Activated B cell treated with CpG ODN at 0.5 μM for 24 hours (primary cell): ENCODE data around the gene MPV17. TPM values are rescaled to one million over a fixed set of nuclear protein-coding genes. Genes with fewer than 3 reads are reported as not detected.

ENCODE experiments used
- ATAC-seq: fragments of 200-7000 bp; cut with Tn5 transposase; one replicate; pipeline ENCODE4 v1.10.0; 2021; ENCODE audit warnings: low read depth, mild to moderate bottlenecking, moderate library complexity
- CTCF ChIA-PET: fragments of 350-600 bp; sonication (Branson Sonifier 250); formaldehyde crosslinking; loops from one replicate; lab custom pipeline; 2021; ENCODE audit warnings: antibody characterized with exemption; lab: Charles Lee
- POLR2A ChIA-PET: fragments of 350-600 bp; sonication (Branson Sonifier 250); formaldehyde crosslinking; loops from one replicate; lab custom pipeline; 2021; ENCODE audit warnings: antibody characterized with exemption; lab: Charles Lee
- DNase-seq: peaks from one replicate; pipeline ENCODE4 v3.0.0; 2022
- H3K27ac Mint-ChIP-seq: one replicate; pipeline ENCODE4 v1.8.0; 2020; ENCODE audit warnings: mixed read lengths
- H3K27me3 Mint-ChIP-seq: one replicate; pipeline ENCODE4 v1.8.0; 2021; ENCODE audit warnings: mixed read lengths
- H3K36me3 Mint-ChIP-seq: one replicate; pipeline ENCODE4 v1.8.0; 2021; ENCODE audit warnings: low read depth, mixed read lengths
- H3K4me1 Mint-ChIP-seq: one replicate; pipeline ENCODE4 v1.8.0; 2021; ENCODE audit warnings: mixed read lengths
- H3K4me3 Mint-ChIP-seq: one replicate; pipeline ENCODE4 v1.8.0; 2020; ENCODE audit warnings: mild to moderate bottlenecking, mixed read lengths
- H3K9me3 Mint-ChIP-seq: one replicate; pipeline ENCODE4 v1.8.0; 2020; ENCODE audit warnings: mixed read lengths
- CTCF ChIP-seq: fragments of 200-600 bp; IDR thresholded peaks from one replicate; pipeline ENCODE4 v1.8.0; 2022; ENCODE audit warnings: antibody characterized with exemption, mild to moderate bottlenecking
- intact Hi-C: fragments of 100-400 bp; cut with micrococcal nuclease; formaldehyde crosslinking; loops from one replicate; pipeline ENCODE4 v1.15.1; 2024
- total RNA-seq: library from RNA; stranded (reverse); gene quantifications from 2 replicates; pipeline ENCODE4 v1.2.3, GENCODE V29; 2022

MPV17 gene
- total RNA-seq, 1 donor from 2014 or later, result 98.3 TPM

GRCh38 chr2:27261926-27262298 lies 61.0 kb downstream of the MPV17 start:
- intact Hi-C loops, result no loop called here
- no peak overlapping the region for H3K27ac Mint-ChIP-seq
- H3K9me3 Mint-ChIP-seq, result no peaks in the 10 kb centered on the region
- peaks cover 33% of the 10 kb centered on the region for H3K4me1 Mint-ChIP-seq
- ChIA-PET POLR2A (interaction anchor here (1.6 kb wide), 1 partner anchor 148 kb away, joined by 4 read pairs; the partner anchor contains the start of gene PPM1G), CTCF (no interaction called here)
- no peak for TF ChIP-seq CTCF
- ATAC-seq (no peak), DNase-seq (no peak)
- peak overlapping the region; percentile 74 for H3K4me3 Mint-ChIP-seq
- H3K27me3 Mint-ChIP-seq, result peaks cover 59% of the 10 kb centered on the region
- H3K36me3 Mint-ChIP-seq, result peaks cover 2% of the 10 kb centered on the region

GRCh38 chr2:27261241-27261925 lies 61.5 kb downstream of the MPV17 start:
- ChIA-PET CTCF (no interaction called here), POLR2A (no interaction called here)
- ATAC-seq (no peak), DNase-seq (no peak)
- H3K27me3 Mint-ChIP-seq, result peaks cover 65% of the 10 kb centered on the region
- H3K36me3 Mint-ChIP-seq, result peaks cover 2% of the 10 kb centered on the region
- H3K9me3 Mint-ChIP-seq, result no peaks in the 10 kb centered on the region
- no peak for TF ChIP-seq CTCF
- H3K27ac Mint-ChIP-seq, result no peak overlapping the region
- intact Hi-C loops, result no loop called here
- H3K4me1 Mint-ChIP-seq, result peaks cover 33% of the 10 kb centered on the region
- H3K4me3 Mint-ChIP-seq, result peak overlapping the region; percentile 74

Other genes with a start within 250 kb of the MPV17 start
- gene EMILIN1, start 244.5 kb downstream of the MPV17 start, total RNA-seq, result 0.29 and 0.69 TPM in 2 replicates
- gene KHK, start 236.3 kb downstream of the MPV17 start, total RNA-seq, result 2.2 and 2.6 TPM in 2 replicates
- 0.17 and 0.31 TPM in 2 replicates for gene CGREF1, start 204.0 kb downstream of the MPV17 start, total RNA-seq
- 0.20 and 1.1 TPM in 2 replicates for gene ABHD1, start 199.3 kb downstream of the MPV17 start, total RNA-seq
- 38.6 and 38.7 TPM in 2 replicates for gene PREB, start 188.5 kb downstream of the MPV17 start, total RNA-seq
- not detected in 2 replicates for gene PRR30, start 183.7 kb downstream of the MPV17 start, total RNA-seq
- 0.07 TPM in 1 of 2 replicates, not detected in the other for gene TCF23, start 174.1 kb downstream of the MPV17 start, total RNA-seq
- 73.9 and 77.2 TPM in 2 replicates for gene ATRAID, start 111.1 kb downstream of the MPV17 start, total RNA-seq
- gene SLC5A6, start 110.8 kb downstream of the MPV17 start, total RNA-seq, result 53.2 and 69.9 TPM in 2 replicates
- 55.9 and 64.1 TPM in 2 replicates for gene CAD, start 105.7 kb downstream of the MPV17 start, total RNA-seq
- gene SLC30A3, start 60.0 kb downstream of the MPV17 start, total RNA-seq, result 0.12 and 0.27 TPM in 2 replicates
- not detected in 2 replicates for gene DNAJC5G, start 47.7 kb downstream of the MPV17 start, total RNA-seq
- gene TRIM54, start 40.7 kb downstream of the MPV17 start, total RNA-seq, result not detected in 2 replicates
- 1.0 and 1.2 TPM in 2 replicates for gene UCN, start 14.7 kb downstream of the MPV17 start, total RNA-seq
- gene GTF3C2, start 33.7 kb upstream of the MPV17 start, total RNA-seq, result 91.7 and 119 TPM in 2 replicates
- 43.3 and 49.9 TPM in 2 replicates for gene EIF2B4, start 47.2 kb upstream of the MPV17 start, total RNA-seq
- 124 and 128 TPM in 2 replicates for gene SNX17, start 47.5 kb upstream of the MPV17 start, total RNA-seq
- gene ZNF513, start 57.6 kb upstream of the MPV17 start, total RNA-seq, result 30.1 and 32.8 TPM in 2 replicates
- 74.7 and 75.2 TPM in 2 replicates for gene PPM1G, start 86.5 kb upstream of the MPV17 start, total RNA-seq
- 78.9 and 82.3 TPM in 2 replicates for gene NRBP1, start 105.5 kb upstream of the MPV17 start, total RNA-seq
- 6.3 and 10.0 TPM in 2 replicates for gene KRTCAP3, start 119.3 kb upstream of the MPV17 start, total RNA-seq
- gene IFT172, start 166.6 kb upstream of the MPV17 start, total RNA-seq, result 12.7 and 14.4 TPM in 2 replicates
- gene FNDC4, start 172.1 kb upstream of the MPV17 start, total RNA-seq, result not detected in 2 replicates
- gene GCKR, start 173.7 kb upstream of the MPV17 start, total RNA-seq, result not detected in 2 replicates